ENCODE data around the gene OPRD1.

DNA sequence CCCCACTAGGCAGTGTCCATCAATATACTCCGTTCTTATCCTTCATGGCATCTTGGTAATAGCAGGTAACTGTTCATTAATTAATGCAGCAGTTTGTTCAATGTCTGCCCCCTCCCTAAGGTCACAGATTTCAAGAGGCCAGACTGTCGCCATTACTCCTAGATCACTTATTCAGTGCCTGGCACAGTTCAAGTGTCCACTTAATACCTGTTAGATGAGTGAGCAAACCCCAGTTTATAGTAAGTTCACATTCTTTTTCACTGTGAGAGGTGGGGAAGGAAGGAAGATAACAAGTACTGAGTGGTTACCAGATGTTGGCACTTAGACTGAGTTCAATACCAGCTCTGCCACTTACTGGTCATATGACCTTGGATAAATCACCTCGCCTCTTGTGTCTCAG, 36.4 kb downstream of the OPRD1 start:
- TF ChIP-seq, protein P1, sequence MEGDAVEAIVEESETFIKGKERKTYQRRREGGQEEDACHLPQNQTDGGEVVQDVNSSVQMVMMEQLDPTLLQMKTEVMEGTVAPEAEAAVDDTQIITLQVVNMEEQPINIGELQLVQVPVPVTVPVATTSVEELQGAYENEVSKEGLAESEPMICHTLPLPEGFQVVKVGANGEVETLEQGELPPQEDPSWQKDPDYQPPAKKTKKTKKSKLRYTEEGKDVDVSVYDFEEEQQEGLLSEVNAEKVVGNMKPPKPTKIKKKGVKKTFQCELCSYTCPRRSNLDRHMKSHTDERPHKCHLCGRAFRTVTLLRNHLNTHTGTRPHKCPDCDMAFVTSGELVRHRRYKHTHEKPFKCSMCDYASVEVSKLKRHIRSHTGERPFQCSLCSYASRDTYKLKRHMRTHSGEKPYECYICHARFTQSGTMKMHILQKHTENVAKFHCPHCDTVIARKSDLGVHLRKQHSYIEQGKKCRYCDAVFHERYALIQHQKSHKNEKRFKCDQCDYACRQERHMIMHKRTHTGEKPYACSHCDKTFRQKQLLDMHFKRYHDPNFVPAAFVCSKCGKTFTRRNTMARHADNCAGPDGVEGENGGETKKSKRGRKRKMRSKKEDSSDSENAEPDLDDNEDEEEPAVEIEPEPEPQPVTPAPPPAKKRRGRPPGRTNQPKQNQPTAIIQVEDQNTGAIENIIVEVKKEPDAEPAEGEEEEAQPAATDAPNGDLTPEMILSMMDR (IDR thresholded peaks at IDR 0.05): no peak
- no peak for TF ChIP-seq POLR2A (IDR thresholded peaks at IDR 0.05)
